GM12875 (cell line): ENCODE results near the gene CADM1.
A peak's percentile ranks its signal among the peaks of the same experiment; 100 is the strongest.

Source experiments
- H3K4me3 ChIP-seq: one replicate; pipeline ENCODE4 v1.5.1; 2011; ENCODE audit warnings: low read depth, low read length, control low read depth
- TF ChIP-seq, protein P1 (sequence below): IDR thresholded peaks from 2 replicates; pipeline ENCODE4 v1.5.1; 2011; ENCODE audit warnings: low read depth, mild to moderate bottlenecking, control low read depth, inconsistent platforms, low read length, moderate library complexity, borderline replicate concordance; ENCODE audit not compliant: insufficient read depth

The CADM1 gene

DNA sequence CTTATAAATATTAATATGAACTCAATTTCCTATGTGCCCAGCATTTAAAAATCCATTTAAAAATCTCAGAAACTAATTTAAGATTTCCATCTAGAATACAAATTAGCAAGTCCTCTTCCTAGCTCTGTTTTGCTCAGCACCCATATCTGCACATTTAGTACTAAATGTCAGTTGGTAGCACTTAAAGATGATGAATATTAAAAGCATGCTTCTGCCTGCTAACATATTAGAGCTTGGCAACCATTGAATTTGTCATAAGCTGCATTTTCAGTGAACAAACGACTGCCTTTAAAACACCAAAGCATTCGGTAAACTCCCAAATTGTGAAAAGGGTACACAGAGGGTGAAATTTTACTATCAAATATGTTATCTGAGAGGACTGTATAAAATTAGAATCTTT lies 177.7 kb downstream of the CADM1 start:
- H3K4me3 ChIP-seq: no peak overlapping the region
- TF ChIP-seq, protein P1, sequence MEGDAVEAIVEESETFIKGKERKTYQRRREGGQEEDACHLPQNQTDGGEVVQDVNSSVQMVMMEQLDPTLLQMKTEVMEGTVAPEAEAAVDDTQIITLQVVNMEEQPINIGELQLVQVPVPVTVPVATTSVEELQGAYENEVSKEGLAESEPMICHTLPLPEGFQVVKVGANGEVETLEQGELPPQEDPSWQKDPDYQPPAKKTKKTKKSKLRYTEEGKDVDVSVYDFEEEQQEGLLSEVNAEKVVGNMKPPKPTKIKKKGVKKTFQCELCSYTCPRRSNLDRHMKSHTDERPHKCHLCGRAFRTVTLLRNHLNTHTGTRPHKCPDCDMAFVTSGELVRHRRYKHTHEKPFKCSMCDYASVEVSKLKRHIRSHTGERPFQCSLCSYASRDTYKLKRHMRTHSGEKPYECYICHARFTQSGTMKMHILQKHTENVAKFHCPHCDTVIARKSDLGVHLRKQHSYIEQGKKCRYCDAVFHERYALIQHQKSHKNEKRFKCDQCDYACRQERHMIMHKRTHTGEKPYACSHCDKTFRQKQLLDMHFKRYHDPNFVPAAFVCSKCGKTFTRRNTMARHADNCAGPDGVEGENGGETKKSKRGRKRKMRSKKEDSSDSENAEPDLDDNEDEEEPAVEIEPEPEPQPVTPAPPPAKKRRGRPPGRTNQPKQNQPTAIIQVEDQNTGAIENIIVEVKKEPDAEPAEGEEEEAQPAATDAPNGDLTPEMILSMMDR: no peak

DNA sequence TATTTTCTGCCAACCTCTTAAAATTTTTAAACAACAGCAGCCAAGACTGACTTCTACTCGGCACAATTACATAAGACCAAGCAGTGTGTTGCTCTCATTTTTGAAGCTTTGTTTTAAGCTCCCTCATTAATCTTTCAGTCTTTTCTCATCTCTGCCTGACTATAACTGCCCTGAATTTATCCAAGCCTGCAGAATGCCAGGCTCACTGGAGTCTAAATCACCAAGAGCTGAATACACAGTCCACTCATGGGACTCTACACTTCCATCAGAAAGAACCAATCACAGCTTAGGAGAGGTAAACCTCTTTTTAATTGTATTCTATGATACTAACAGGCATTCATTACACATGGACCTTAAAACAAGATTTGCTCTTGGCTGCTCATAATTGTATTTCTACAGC lies 178.7 kb downstream of the CADM1 start:
- TF ChIP-seq, protein P1: no peak
- no peak overlapping the region for H3K4me3 ChIP-seq

DNA sequence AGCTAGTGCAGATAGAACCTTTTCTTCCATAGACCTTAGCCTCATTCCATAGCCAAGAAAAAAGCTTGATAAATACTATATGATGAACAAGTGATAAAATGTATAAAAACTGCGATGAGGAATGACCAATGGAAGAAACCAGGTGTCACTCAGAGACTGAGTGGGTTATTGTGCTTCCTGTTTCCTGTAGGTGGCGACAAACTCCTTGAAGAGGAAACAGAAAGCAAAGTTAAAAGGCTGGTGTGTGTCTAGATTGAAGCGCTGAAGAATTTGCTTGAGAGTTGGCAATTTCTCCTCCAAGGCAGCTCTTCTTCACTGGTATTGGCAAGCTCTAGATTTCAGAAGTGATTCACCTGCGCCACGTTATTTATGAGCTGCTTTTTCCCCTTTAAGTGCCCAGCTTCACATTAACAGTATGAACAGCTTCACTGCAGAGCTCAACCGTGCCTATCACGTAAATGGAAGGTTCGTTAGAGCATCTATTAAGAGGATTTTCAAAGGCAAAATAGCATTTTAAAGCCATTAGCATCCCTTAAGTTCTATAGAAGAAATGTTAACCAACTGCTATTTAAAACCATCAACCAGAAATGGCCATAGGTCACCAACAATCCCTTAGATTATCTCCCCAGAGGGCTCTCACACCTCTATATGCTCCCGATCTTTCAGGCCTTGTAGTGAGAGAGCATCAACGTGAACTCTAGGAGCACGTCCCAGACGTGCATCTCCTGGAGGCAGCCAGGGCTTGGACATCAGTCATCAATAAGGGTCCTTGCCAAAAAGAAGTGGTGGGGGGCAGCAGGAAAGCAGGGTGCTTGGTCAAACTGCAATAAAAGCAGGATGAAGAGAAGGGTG lies 179.4 kb downstream of the CADM1 start:
- H3K4me3 ChIP-seq: no peak overlapping the region
- TF ChIP-seq, protein P1: peak; percentile 72

DNA sequence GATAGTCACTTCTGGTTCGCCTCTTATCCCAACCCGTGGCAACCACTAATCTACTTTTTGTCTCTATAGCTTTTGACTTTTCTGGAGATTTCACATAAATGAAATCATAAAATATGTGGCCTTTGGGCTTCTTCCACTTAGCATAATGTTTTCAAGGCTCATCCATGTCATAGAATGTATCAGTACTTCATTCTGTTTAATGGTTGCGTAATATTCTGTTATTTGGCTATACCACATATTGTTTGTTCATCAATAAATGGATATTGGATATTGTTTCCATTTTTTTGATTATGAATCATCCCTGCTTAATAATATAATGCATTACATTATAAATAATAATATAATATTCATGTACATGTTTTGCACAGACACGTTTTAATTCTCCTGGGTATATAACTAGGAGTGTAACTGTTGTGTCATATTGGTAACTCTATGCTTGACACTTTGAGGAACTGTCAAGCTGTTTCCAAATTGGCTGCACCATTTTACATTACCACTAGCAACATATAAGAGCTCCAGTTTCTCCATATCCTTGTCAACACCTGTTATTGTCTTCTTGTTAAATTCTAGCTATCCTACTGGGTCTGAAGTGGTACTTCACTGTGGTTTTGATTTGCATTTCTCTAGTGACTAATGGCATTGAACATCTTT lies 181.5 kb downstream of the CADM1 start:
- TF ChIP-seq, protein P1: no peak
- no peak overlapping the region for H3K4me3 ChIP-seq

DNA sequence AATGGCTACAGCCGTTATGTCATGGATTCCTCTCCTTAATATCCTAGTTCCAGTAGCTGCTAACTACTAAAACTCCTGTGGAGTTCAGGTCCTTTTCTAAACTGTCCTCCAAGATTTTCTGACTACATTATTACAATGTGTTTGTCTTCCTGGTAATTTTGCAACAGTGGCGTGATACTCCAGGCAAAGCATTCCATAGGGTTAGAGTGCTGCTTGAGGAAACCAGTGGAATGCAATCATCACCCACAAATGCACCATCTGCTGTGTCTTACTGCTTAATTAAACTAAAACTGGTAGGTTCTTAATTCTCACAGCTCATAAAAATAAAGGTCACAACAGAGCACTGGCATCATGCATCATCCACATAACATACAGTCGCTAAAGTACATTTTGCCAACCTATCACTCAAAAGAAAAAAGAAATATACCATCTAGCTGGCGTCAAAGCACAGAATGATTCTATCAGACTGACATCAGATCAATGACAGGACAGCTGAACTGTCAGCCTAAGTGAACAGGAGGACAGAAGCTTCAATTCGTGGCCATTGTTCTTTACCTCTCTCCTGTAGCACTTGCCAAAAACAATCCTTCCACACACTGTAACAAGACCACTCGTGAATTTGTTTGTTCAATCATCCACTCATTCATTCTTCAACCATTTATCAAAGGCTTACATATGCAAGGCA lies 182.5 kb downstream of the CADM1 start:
- TF ChIP-seq, protein P1: no peak

DNA sequence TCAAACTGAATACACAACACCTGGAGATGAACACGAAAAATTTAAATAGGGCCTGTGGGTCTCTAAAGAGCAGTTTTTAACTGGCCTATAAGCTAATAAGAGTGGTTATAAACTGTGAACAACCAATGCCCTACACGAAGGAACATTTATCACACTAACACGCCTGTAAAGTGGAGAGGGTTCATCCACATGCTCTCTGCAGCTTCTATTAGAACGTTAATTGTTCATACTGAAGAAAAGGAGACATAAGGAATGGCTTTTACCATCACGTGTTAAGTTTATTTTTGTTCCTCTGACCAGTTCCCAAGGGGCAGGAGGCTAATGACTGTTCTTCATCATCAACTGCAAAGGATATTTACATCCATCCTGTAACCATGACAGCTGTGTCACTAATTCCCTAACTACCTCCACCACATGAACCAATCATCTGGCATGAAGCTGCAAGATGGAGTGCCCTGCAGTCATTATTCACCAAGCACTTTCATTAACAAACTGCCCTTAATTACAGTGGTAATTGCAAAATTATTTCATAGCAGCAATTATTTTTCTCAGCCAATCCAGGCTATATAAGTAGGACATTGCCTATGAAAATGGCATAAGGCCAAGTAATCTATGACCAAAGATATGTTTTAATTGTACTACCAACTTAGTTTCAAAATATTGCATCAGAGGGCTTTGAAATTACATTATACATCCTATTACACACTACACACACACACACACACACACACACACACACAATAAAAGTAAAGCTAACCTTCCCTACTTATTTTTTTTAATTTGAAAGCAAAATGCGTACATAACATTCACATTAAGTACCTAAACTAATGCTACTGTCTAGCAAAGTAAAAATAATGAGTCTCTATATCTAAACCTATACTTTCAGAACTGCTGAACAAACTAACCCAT lies 186.7 kb downstream of the CADM1 start:
- no peak overlapping the region for H3K4me3 ChIP-seq
- TF ChIP-seq, protein P1: no peak

More for the DNA sequence above, 182.5 kb downstream of the CADM1 start:
- no peak overlapping the region for H3K4me3 ChIP-seq
